HCT116 (cell line): ENCODE data around the gene MYH10. TPM values are rescaled to one million over a fixed set of nuclear protein-coding genes. Genes with fewer than 3 reads are reported as not detected.

Experiments used
- ATAC-seq: fragments of 200-7000 bp; cut with Tn5 transposase; 2 replicates; pipeline ENCODE4 v1.9.1; 2020; ENCODE audit warnings: mild to moderate bottlenecking, moderate library complexity
- BruUV-seq: library from RNA; stranded (reverse); fragments of 400-500 nt; replicated peaks from 2 replicates; lab custom pipeline; 2021; lab: Mats Ljungman, UMichigan
- CTCF ChIA-PET: fragments of 300-600 bp; sonication (Branson Sonifier 250); formaldehyde crosslinking; loops from one replicate; lab custom pipeline; 2021; ENCODE audit warnings: antibody characterized with exemption; lab: Charles Lee
- POLR2A ChIA-PET: fragments of 300-600, 350-600 bp; sonication (Branson Sonifier 250); formaldehyde crosslinking; loops from one replicate; lab custom pipeline; 2021; ENCODE audit warnings: antibody characterized with exemption; lab: Charles Lee
- RAD21 ChIA-PET, 2 experiments: fragments of 300-600 bp; sonication (Branson Sonifier 250); formaldehyde crosslinking; loops; one replicate each; lab custom pipeline; 2023; ENCODE audit warnings: low total read pairs in 2 of 2; ENCODE audit not compliant: uncharacterized antibody in 2 of 2, unreplicated experiment in 2 of 2, low non-redundant PET in 1 of 2; lab: Charles Lee
- DNase-seq: peaks from one replicate; pipeline ENCODE4 v3.0.0-alpha.2; 2010; ENCODE audit warnings: low read depth, low spot score
- H2AFZ ChIP-seq: fragments of 200-600 bp; shearing (Covaris generic), sonication (generic); 2 replicates; pipeline ENCODE4 v1.6.1; 2017; ENCODE audit warnings: low read depth, mixed run types, mixed read lengths, antibody characterized with exemption, low read length; ENCODE audit not compliant: poor library complexity, severe bottlenecking
- H3K27ac ChIP-seq: 2 replicates; pipeline ENCODE4 v1.5.1; 2012; ENCODE audit warnings: low read depth, low read length
- H3K27me3 ChIP-seq: fragments of 200-600 bp; sonication (generic); 2 replicates; pipeline ENCODE4 v1.6.1; 2016; ENCODE audit warnings: mixed run types, low read length, mixed read lengths; ENCODE audit not compliant: insufficient read depth
- H3K36me3 ChIP-seq, 2 experiments: fragments of 200-500 bp in 1 of 2; fragments of 200-600 bp in 1 of 2; sonication (Bioruptor generic) in 1 of 2; sonication (generic) in 1 of 2; 2 replicates each; pipeline versions ENCODE4 v1.5.1 to v1.6.1; 2014 to 2016; ENCODE audit warnings: low read length in 2 of 2, inconsistent platforms in 1 of 2, mixed read lengths in 1 of 2, mixed run types in 1 of 2; ENCODE audit not compliant: insufficient read depth in 2 of 2, control insufficient read depth in 1 of 2
- H3K4me1 ChIP-seq, 2 experiments: fragments of 200-600 bp in 1 of 2; sonication (generic) in 1 of 2; 2 replicates each; pipeline versions ENCODE4 v1.5.1 to v1.6.1; 2012 to 2017; ENCODE audit warnings: low read length in 2 of 2, inconsistent platforms in 1 of 2, mild to moderate bottlenecking in 1 of 2, mixed read lengths in 1 of 2, mixed run types in 1 of 2, moderate library complexity in 1 of 2; ENCODE audit not compliant: insufficient read depth in 2 of 2, control insufficient read depth in 1 of 2
- H3K4me2 ChIP-seq: fragments of 200-600 bp; sonication (generic); 2 replicates; pipeline ENCODE4 v1.6.1; 2017; ENCODE audit warnings: mixed run types, low read length, mixed read lengths
- H3K4me3 ChIP-seq, 2 experiments: fragments of 200-600 bp in 1 of 2; sonication (generic) in 1 of 2; replicated peaks in 1 of 2; 2 replicates each; pipeline ENCODE4 v1.5.1; 2011 to 2016; ENCODE audit warnings: low read length in 2 of 2, control low read depth in 1 of 2, low read depth in 1 of 2, mild to moderate bottlenecking in 1 of 2, mixed read lengths in 1 of 2, mixed run types in 1 of 2
- H3K79me2 ChIP-seq: fragments of 200-600 bp; sonication (generic); 2 replicates; pipeline ENCODE4 v1.6.1; 2017; ENCODE audit warnings: mild to moderate bottlenecking, mixed run types, low read length, moderate library complexity, mixed read lengths; ENCODE audit not compliant: insufficient read depth
- H3K9ac ChIP-seq: fragments of 200-600 bp; sonication (generic); 2 replicates; pipeline ENCODE4 v1.6.1; 2016; ENCODE audit warnings: low read length, mixed read lengths
- H3K9me2 ChIP-seq: fragments of 200-600 bp; sonication (generic), shearing (Covaris generic); 2 replicates; pipeline ENCODE4 v1.6.1; 2017; ENCODE audit warnings: mixed run types, mild to moderate bottlenecking, moderate library complexity; ENCODE audit not compliant: insufficient read depth
- H3K9me3 ChIP-seq, 2 experiments: fragments of 200-500 bp in 1 of 2; fragments of 200-600 bp in 1 of 2; sonication (Bioruptor generic) in 1 of 2; sonication (generic) in 1 of 2; 2 replicates each; pipeline ENCODE4 v1.6.1; 2014 to 2017; ENCODE audit warnings: low read length in 2 of 2, mixed read lengths in 2 of 2, inconsistent platforms in 1 of 2, low read depth in 1 of 2, mild to moderate bottlenecking in 1 of 2, mixed run types in 1 of 2, moderate library complexity in 1 of 2; ENCODE audit not compliant: control insufficient read depth in 1 of 2, insufficient read depth in 1 of 2
- H4K20me1 ChIP-seq: fragments of 200-600 bp; sonication (generic), shearing (Covaris generic); 2 replicates; pipeline ENCODE4 v1.6.1; 2017; ENCODE audit warnings: mixed run types, mild to moderate bottlenecking, moderate library complexity; ENCODE audit not compliant: insufficient read depth
- ELF1 ChIP-seq: IDR thresholded peaks from 2 replicates; pipeline ENCODE4 v1.6.1; 2012; ENCODE audit warnings: low read depth, borderline replicate concordance
- EZH2phosphoT487 ChIP-seq: fragments of 200-600 bp; IDR thresholded peaks from 2 replicates; pipeline ENCODE4 v1.6.1; 2018; ENCODE audit warnings: antibody characterized with exemption, borderline replicate concordance
- FOSL1 ChIP-seq: IDR thresholded peaks from 2 replicates; pipeline ENCODE4 v1.6.1; 2012; ENCODE audit warnings: low read depth
- JUND ChIP-seq: IDR thresholded peaks from 2 replicates; pipeline ENCODE4 v1.6.1; 2012
- MAX ChIP-seq: IDR thresholded peaks from 2 replicates; pipeline ENCODE4 v1.6.1; 2012
- POLR2A ChIP-seq: IDR thresholded peaks from 2 replicates; pipeline ENCODE4 v1.7.0; 2011; ENCODE audit warnings: borderline replicate concordance; ENCODE audit not compliant: insufficient read depth, insufficient read length; ENCODE audit errors: extremely low read depth
- POLR2AphosphoS5 ChIP-seq: IDR thresholded peaks from 2 replicates; pipeline ENCODE4 v1.6.1; 2011; ENCODE audit warnings: mild to moderate bottlenecking, low read depth, low read length, moderate library complexity
- SP1 ChIP-seq: IDR thresholded peaks from 2 replicates; pipeline ENCODE4 v1.6.1; 2012; ENCODE audit warnings: low read depth
- SRF ChIP-seq: IDR thresholded peaks from 2 replicates; pipeline ENCODE4 v1.6.1; 2012; ENCODE audit warnings: low read depth
- ZNF274 ChIP-seq: fragments of 200-500 bp; sonication (Bioruptor generic); IDR thresholded peaks from 2 replicates; pipeline ENCODE4 v1.6.1; 2014; ENCODE audit warnings: mild to moderate bottlenecking, low read depth, low read length, inconsistent platforms
- intact Hi-C: fragments of 100-400 bp; cut with micrococcal nuclease; formaldehyde crosslinking; loops from 2 replicates; pipeline ENCODE4 v1.10.0; 2022
- total RNA-seq: library from RNA; stranded (reverse); gene quantifications from one replicate; pipeline ENCODE4 v1.2.1, GENCODE V29; 2021; ENCODE audit not compliant: unreplicated experiment

The MYH10 gene
- total RNA-seq, 1 experiment from 2014 or later, result 39.2 TPM

GRCh38 chr17:8444494-8444893 lies 186.0 kb downstream of the MYH10 start (continued):
- TF ChIP-seq ELF1 (no peak), SRF (no peak), EZH2phosphoT487 (no peak), SP1 (no peak), MAX (no peak), FOSL1 (no peak), ZNF274 (no peak)

- CTCF ChIA-PET, result no interaction called here
- intact Hi-C loops, result no loop called here
Observed at GRCh38 chr17:8443756-8444155, 186.8 kb downstream of the MYH10 start.

GRCh38 chr17:8442310-8442709 lies 188.2 kb downstream of the MYH10 start:
- Histone ChIP-seq H3K9me2 (no peaks in the 10 kb centered on the region), H3K4me2 (no peak overlapping the region), H3K27ac (no peak overlapping the region), H3K4me1 (peaks cover 2 to 3% of the 10 kb centered on the region in 2 experiments; a peak in 2 of 4 replicates), H4K20me1 (peaks cover 8% of the 10 kb centered on the region; the same call in 1 of the 2 replicates), H3K9me3 (no peaks in the 10 kb centered on the region), H3K4me3 (no peak overlapping the region), H3K9ac (no peak overlapping the region), H3K79me2 (peaks cover 92% of the 10 kb centered on the region), H3K36me3 (peaks cover 16 to 30% of the 10 kb centered on the region in 2 experiments; a peak in 3 of 4 replicates), H2AFZ (no peak overlapping the region), H3K27me3 (no peaks in the 10 kb centered on the region)
- TF ChIP-seq ZNF274 (no peak), POLR2AphosphoS5 (no peak), EZH2phosphoT487 (no peak), POLR2A (no peak)
- DNase-seq, result no peak
- intact Hi-C loops, result no loop called here
- ChIA-PET CTCF (no interaction called here), POLR2A (no interaction called here), RAD21 (no interaction called here)
- BruUV-seq, result no TSS peak
- ATAC-seq, result no peak

More at GRCh38 chr17:8443756-8444155, 186.8 kb downstream of the MYH10 start:
- Histone ChIP-seq H2AFZ (no peak overlapping the region), H3K27me3 (no peaks in the 10 kb centered on the region), H3K27ac (no peak overlapping the region), H4K20me1 (peaks cover 8% of the 10 kb centered on the region; the same call in 1 of the 2 replicates), H3K36me3 (peaks cover 27 to 38% of the 10 kb centered on the region in 2 experiments), H3K9ac (no peak overlapping the region), H3K4me2 (no peak overlapping the region), H3K4me1 (no peaks in the 10 kb centered on the region), H3K9me3 (no peaks in the 10 kb centered on the region), H3K9me2 (no peaks in the 10 kb centered on the region), H3K79me2 (peaks cover 77% of the 10 kb centered on the region), H3K4me3 (no peak overlapping the region)
- no peak for ATAC-seq
- ChIA-PET RAD21 (no interaction called here), POLR2A (no interaction called here)
- no TSS peak for BruUV-seq
- no peak for DNase-seq
- TF ChIP-seq JUND (no peak), EZH2phosphoT487 (no peak)
